SK-N-SH (cell line): Measurements from ENCODE around the gene SMIM13.
A peak's percentile ranks its signal among the peaks of the same experiment; 100 is the strongest.

Experiments used
- CHD2 ChIP-seq: fragments of 150-350 bp; IDR thresholded peaks from 2 replicates; pipeline ENCODE4 v1.6.1; 2018; ENCODE audit warnings: low read length; ENCODE audit not compliant: partially characterized antibody
- EP300 ChIP-seq, 2 experiments: IDR thresholded peaks; 2 replicates each; pipeline versions ENCODE4 v1.4.0 to v1.6.1; 2012; ENCODE audit warnings: borderline replicate concordance in 1 of 2, low read depth in 1 of 2, low read length in 1 of 2
- MXI1 ChIP-seq: IDR thresholded peaks from 2 replicates; pipeline ENCODE4 v1.6.1; 2012; ENCODE audit warnings: mild to moderate bottlenecking, low read depth, low read length, improper control_type of control experiment
- POLR2AphosphoS5 ChIP-seq: IDR thresholded peaks from 2 replicates; pipeline ENCODE4 v1.6.1; 2012; ENCODE audit warnings: low read depth, low read length
- RCOR1 ChIP-seq: fragments of 150-350 bp; IDR thresholded peaks from 2 replicates; pipeline ENCODE4 v1.6.1; 2017; ENCODE audit warnings: antibody characterized with exemption, low read length
- TAF1 ChIP-seq: IDR thresholded peaks from 2 replicates; pipeline ENCODE4 v1.6.1; 2012; ENCODE audit warnings: low read depth, mild to moderate bottlenecking, low read length, moderate library complexity, borderline replicate concordance
- TF ChIP-seq, protein P1 (sequence below): fragments of 200-600 bp; sonication (generic); IDR thresholded peaks from 2 replicates; pipeline ENCODE4 v1.6.1; 2017; ENCODE audit warnings: antibody characterized with exemption, mild to moderate bottlenecking, moderate library complexity
- TF ChIP-seq, protein P2 (sequence below): IDR thresholded peaks from 2 replicates; pipeline ENCODE4 v1.6.1; 2012; ENCODE audit warnings: mild to moderate bottlenecking, low read depth, low read length, moderate library complexity
- TF ChIP-seq, protein P3 (sequence below): IDR thresholded peaks from 2 replicates; pipeline ENCODE4 v1.4.0; 2012; ENCODE audit warnings: low read depth

DNA sequence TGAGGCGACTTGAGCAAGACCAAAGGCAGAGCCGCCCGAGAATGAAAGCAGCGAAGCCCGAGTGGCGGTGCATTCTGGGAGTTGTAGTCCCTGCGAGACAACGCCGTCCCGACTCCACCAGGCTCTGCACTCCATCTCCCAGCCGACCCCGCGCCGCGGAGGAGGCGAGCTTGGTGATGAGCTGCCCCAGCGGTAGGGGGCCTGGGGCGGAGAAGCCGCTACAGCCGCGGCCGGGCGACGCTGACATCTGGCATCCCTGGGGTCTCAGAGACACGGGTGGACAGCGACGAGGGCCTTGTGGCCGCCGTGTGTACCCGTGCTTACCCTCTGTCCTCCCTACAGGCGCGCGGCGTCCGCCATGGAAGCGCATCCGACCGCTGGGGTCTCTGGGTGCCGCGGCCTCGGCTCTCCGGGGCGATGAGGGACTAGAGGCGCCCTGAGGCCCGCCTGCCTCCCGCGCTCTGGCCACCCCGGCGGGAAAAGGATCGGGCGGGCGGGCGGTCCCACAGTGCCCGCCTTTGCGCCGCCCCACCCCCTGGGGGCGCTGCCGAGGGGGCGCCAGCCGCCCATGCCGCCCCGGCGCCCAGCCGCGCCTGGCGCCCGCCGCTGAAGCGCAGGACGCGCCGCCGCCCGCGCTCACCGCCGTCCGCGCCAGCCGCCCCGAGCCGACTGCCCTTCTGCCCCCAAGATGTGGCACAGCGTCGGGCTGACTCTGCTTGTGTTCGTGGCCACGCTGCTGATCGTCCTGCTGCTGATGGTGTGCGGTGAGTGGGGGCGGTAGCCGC lies at the start of gene SMIM13:
- TF ChIP-seq MXI1 (no peak; the same call in 1 of the 2 replicates), POLR2AphosphoS5 (peak; percentile 42), CHD2 (peak; percentile 87), TAF1 (peak; percentile 75), EP300 (IDR thresholded peaks at IDR 0.05; ENCODE audit: borderline replicate concordance in 1 of 2, low read depth in 1 of 2, low read length in 1 of 2) (no peak), RCOR1 (no peak)
- TF ChIP-seq, protein P1, sequence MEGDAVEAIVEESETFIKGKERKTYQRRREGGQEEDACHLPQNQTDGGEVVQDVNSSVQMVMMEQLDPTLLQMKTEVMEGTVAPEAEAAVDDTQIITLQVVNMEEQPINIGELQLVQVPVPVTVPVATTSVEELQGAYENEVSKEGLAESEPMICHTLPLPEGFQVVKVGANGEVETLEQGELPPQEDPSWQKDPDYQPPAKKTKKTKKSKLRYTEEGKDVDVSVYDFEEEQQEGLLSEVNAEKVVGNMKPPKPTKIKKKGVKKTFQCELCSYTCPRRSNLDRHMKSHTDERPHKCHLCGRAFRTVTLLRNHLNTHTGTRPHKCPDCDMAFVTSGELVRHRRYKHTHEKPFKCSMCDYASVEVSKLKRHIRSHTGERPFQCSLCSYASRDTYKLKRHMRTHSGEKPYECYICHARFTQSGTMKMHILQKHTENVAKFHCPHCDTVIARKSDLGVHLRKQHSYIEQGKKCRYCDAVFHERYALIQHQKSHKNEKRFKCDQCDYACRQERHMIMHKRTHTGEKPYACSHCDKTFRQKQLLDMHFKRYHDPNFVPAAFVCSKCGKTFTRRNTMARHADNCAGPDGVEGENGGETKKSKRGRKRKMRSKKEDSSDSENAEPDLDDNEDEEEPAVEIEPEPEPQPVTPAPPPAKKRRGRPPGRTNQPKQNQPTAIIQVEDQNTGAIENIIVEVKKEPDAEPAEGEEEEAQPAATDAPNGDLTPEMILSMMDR = peak; percentile 48
- TF ChIP-seq, protein P2, sequence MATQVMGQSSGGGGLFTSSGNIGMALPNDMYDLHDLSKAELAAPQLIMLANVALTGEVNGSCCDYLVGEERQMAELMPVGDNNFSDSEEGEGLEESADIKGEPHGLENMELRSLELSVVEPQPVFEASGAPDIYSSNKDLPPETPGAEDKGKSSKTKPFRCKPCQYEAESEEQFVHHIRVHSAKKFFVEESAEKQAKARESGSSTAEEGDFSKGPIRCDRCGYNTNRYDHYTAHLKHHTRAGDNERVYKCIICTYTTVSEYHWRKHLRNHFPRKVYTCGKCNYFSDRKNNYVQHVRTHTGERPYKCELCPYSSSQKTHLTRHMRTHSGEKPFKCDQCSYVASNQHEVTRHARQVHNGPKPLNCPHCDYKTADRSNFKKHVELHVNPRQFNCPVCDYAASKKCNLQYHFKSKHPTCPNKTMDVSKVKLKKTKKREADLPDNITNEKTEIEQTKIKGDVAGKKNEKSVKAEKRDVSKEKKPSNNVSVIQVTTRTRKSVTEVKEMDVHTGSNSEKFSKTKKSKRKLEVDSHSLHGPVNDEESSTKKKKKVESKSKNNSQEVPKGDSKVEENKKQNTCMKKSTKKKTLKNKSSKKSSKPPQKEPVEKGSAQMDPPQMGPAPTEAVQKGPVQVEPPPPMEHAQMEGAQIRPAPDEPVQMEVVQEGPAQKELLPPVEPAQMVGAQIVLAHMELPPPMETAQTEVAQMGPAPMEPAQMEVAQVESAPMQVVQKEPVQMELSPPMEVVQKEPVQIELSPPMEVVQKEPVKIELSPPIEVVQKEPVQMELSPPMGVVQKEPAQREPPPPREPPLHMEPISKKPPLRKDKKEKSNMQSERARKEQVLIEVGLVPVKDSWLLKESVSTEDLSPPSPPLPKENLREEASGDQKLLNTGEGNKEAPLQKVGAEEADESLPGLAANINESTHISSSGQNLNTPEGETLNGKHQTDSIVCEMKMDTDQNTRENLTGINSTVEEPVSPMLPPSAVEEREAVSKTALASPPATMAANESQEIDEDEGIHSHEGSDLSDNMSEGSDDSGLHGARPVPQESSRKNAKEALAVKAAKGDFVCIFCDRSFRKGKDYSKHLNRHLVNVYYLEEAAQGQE = no peak
- TF ChIP-seq, protein P3, sequence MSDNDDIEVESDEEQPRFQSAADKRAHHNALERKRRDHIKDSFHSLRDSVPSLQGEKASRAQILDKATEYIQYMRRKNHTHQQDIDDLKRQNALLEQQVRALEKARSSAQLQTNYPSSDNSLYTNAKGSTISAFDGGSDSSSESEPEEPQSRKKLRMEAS = no peak; the same call in 1 of the 2 replicates
